Stimulated activated CD4-positive, alpha-beta T cell treated with anti-CD3 and anti-CD28 coated beads, Interleukin-12 subunit alpha, Interleukin-12 subunit beta, amount 100 ng/mL, for 48 hours (primary cell): Measurements from ENCODE around the gene SLC9A1.
"Not testable (repeated sequence)": the region's sequence is repeated elsewhere in the genome, so short reads cannot be mapped to it uniquely, and the experiment has no call there.

Experiments used
- DNase-seq, 3 donors: peaks; one replicate each; pipeline ENCODE4 v3.0.0-alpha.2; 2020; ENCODE audit warnings: low read depth in 2 of 3, low spot score in 1 of 3

SLC9A1 gene

GRCh38 chr1:27154991-27155781 lies at the start of gene SLC9A1:
SLC9A1 (minus strand) TSS chr1:27155125; CDS start chr1:27154334, 791 bp downstream.
- DNase-seq, result peak; percentile 85 to 89 (median 88)

- no peak for DNase-seq
Measured at GRCh38 chr1:27203946-27204345, 49.0 kb upstream of the SLC9A1 start.

GRCh38 chr1:27201295-27201694 lies 46.4 kb upstream of the SLC9A1 start:
- DNase-seq, result no peak

GRCh38 chr1:27193194-27193593 lies 38.3 kb upstream of the SLC9A1 start:
- no peak for DNase-seq

- DNase-seq, result no peak
Measured at GRCh38 chr1:27192039-27192529, 37.2 kb upstream of the SLC9A1 start.

GRCh38 chr1:27184665-27185064 lies 29.7 kb upstream of the SLC9A1 start:
- not testable (repeated sequence) for DNase-seq

GRCh38 chr1:27179979-27180378 lies 25.1 kb upstream of the SLC9A1 start:
- DNase-seq, result no peak

- DNase-seq, result no peak
Measured at GRCh38 chr1:27179379-27179778, 24.5 kb upstream of the SLC9A1 start.

- DNase-seq, result no peak
Measured at GRCh38 chr1:27176954-27177353, 22.0 kb upstream of the SLC9A1 start.

- DNase-seq, result no peak
Measured at GRCh38 chr1:27176323-27176722, 21.4 kb upstream of the SLC9A1 start.

- not testable (repeated sequence) for DNase-seq
Measured at GRCh38 chr1:27172992-27173391, 18.1 kb upstream of the SLC9A1 start.

- no peak for DNase-seq
Measured at GRCh38 chr1:27166929-27167328, 12.0 kb upstream of the SLC9A1 start.

GRCh38 chr1:27166351-27166802 lies 11.5 kb upstream of the SLC9A1 start:
- no peak for DNase-seq

- no peak for DNase-seq
Measured at GRCh38 chr1:27163093-27163492, 8.2 kb upstream of the SLC9A1 start.

- no peak for DNase-seq
Measured at GRCh38 chr1:27162090-27162489, 7.2 kb upstream of the SLC9A1 start.

- DNase-seq, result no peak
Measured at GRCh38 chr1:27161594-27161993, 6.7 kb upstream of the SLC9A1 start.

GRCh38 chr1:27157194-27157593 lies 2.3 kb upstream of the SLC9A1 start:
- DNase-seq, result no peak

- DNase-seq, result no peak
Measured at GRCh38 chr1:27154469-27154990, 395 bp downstream of the SLC9A1 start.

GRCh38 chr1:27153927-27154358 lies 982 bp downstream of the SLC9A1 start:
- DNase-seq, result no peak

- DNase-seq, result no peak
Measured at GRCh38 chr1:27153549-27153886, 1.4 kb downstream of the SLC9A1 start.

- no peak for DNase-seq
Measured at GRCh38 chr1:27152829-27153548, 1.9 kb downstream of the SLC9A1 start.
